Activated CD4-positive, alpha-beta T cell treated with anti-CD3 and anti-CD28 coated beads for 4 hours (primary cell): ENCODE results near the gene WDTC1.
"Not testable (repeated sequence)": the region's sequence is repeated elsewhere in the genome, so short reads cannot be mapped to it uniquely, and the experiment has no call there.

Source experiments
- DNase-seq, 2 donors: peaks; one replicate each; pipeline ENCODE4 v3.0.0-alpha.2; 2020

Gene WDTC1

DNA sequence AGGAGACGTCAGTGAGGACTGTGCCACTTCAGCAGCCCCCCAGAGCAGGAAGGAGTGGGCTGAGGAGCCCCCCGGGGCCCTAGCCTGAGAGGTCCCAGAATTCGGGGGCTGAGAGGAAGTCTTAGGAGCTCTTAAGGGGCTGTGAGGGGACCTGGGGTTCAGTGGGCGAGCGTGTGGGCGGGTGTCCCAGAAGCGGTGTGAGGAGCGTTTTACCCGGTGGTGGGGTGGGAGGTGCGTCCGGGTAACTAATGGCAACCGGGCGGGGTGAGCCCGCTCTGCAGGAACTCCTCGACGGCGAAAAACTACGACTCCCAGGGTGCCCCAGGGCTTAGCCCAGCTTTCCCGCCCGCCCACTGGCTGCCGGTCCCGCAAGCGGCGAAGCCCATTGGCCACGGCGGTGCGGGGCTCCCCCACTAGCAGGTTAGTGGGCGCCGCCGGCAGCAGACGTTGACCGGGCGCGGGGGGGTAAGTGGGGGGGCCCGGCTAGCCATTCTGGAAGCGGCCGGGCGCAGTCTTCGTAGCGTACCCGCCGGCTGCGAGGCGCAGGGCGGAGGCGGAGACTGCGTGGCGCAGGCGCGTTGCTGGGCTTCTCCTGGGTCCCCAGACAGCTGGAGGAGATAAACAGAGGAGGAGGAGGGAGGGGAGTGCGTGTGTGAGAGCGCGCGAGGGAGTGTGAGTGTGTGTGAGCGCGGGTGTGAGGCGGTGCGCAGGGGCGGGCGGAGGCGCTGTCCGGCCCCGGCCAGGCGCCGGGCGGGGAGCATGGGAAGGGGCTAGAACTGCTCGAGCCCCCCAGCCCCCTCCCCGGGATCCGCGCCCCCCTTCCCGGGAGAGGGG is at the start of gene WDTC1:
Gene WDTC1, plus strand, starts transcription at position 584 of the 834 bp plus-strand sequence. CDS start 26,423 bp downstream, outside the sequence.
- peak; percentile 97 to 99 for DNase-seq

DNA sequence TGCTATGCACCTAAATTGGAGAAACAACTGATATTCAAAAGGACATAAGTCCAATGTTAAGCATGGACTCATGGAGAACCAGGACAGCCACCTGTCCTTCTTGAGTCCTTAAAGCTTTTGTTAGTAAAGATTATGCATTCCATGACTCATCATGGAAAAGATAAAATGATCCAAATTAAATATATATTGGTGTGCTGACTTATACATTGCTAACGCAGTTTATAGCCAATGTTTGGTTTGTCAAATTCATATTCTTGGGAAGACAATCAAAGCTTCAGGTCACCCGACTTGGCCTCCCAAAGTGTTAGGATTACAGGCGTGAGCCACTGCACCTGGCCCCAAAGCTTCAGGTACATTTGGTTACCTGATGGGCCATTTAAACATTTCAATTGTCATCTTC is 49.8 kb upstream of the WDTC1 start:
- DNase-seq = not testable (repeated sequence)

DNA sequence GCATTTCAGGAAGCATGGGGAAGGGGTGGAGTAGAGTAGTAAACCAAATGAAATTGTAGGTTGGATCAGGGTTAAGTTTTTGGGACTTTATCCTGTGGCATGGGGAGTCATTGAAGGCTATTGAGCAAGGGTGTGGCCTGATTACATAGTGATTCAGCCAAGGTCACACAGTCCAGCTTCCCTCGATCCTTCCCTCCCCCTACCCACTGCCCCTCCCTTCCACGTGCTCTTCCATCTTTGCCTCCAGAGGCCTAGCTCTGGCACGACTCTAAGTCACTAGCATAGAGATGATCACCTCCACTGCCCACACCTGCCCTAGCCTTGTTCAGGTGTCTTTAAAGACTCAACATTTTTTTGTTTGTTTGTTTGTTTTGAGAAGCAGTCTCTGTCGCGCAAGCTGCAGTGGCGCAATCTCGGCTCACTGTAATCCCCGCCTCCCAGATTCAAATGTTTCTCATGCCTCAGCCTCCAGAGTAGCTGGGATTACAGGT is 42.3 kb upstream of the WDTC1 start:
- DNase-seq = no peak

- no peak for DNase-seq
These were observed 41.2 kb upstream of the WDTC1 start for GRCh38 chr1:27193194-27193593.

DNA sequence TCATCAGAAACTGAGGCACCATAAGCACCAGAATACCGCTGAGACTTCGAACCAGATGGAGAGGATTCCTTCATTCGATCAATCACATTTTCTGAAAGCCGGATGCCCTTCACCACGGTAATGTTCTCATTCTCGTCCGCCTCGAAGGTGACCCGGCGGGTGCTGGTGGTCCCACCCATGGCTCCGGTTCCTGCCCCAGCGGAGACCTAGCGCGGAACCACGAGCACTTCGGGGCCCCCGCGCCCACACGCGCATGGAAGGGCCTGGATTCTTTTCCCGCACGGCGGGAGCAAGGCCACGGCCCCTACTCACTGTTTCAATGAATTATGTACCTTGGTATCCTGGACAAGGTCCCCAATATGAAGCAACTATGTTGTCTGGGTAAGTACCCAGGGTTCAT is 33.1 kb upstream of the WDTC1 start:
- DNase-seq = no peak

- DNase-seq = no peak
These were observed 30.5 kb upstream of the WDTC1 start for GRCh38 chr1:27203946-27204345.

DNA sequence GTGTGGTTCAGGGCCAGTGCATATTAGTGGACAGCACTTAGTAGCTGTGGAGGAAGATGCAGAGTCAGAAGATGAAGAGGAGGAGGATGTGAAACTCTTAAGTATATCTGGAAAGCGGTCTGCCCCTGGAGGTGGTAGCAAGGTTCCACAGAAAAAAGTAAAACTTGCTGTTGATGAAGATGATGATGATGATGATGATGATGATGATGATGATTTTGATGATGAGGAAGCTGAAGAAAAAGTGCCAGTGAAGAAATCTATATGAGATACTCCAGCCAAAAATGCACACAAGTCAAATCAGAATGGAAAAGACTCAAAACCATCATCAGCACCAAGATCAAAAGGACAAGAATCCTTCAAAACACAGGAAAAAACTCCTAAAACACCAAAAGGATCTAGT is 27.2 kb upstream of the WDTC1 start:
- not testable (repeated sequence) for DNase-seq

DNA sequence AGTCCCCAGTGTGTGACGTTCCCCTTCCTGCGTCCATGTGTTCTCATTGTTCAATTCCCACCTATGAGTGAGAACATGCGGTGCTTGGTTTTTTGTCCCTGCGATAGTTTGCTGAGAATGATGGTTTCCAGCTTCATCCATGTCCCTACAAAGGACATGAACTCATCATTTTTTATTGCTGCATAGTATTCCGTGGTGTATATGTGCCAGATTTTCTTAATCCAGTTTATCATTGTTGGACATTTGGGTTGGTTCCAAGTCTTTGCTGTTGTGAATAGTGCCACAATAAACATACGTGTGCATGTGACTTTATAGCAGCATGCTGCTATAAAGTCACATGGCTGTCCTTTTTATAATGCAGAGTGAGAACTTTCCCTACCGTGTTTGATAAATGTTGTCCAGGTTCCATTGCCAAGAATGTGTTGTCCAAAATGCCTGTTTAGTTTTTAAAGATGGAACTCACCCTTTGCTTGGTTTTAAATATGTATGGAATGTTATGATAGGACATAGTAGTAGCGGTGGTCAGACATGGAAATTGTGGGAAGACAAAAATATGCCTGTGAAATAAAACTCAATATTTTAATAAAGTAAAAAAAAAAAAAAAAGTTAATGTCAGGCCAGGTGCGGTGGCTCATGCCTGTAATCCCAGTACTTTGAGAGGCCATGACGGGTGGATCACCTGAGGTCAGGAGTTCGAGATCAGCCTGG is 26.1 kb upstream of the WDTC1 start:
- DNase-seq = not testable (repeated sequence)

DNA sequence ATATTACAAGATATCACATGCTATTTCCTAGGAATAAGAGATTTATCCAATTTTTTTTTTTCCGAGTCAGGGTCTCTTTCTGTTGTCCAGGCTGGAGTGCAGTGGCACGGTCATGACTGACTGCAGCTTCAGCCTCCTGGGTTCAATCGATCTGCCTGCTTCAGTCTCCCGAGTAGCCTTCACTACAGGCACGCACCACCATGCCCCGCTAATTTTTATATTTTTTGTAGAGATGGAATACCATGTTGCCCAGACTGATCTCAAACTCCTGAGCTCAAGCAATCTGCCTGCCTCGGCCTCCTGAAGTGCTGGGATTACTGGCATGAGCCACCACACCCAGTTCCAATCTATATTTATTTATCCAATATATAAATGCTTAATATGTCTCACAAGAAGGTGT is 18.0 kb upstream of the WDTC1 start:
- no peak for DNase-seq

DNA sequence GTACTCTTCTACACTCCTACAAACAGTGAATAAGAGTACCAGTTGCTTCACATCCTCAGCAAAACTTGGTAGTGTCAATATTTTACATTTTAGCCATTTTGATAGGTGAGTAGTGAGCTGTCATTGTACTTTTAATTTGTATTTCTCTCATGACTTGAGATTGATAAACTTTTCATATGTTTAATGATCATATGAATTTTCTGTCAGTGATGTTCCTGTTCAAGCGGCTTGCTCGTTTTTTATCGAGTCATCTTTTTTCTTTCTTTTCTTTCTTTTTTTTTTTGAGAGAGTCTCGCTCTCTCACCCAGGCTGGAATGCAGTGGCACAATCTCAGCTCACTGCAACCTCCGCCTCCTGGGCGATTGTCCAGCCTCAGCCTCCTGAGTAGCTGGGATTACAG is 17.0 kb upstream of the WDTC1 start:
- DNase-seq = no peak

- DNase-seq = no peak
These were observed 15.7 kb upstream of the WDTC1 start for GRCh38 chr1:27218736-27219135.

- no peak for DNase-seq
These were observed 14.3 kb upstream of the WDTC1 start for GRCh38 chr1:27220096-27220495.

DNA sequence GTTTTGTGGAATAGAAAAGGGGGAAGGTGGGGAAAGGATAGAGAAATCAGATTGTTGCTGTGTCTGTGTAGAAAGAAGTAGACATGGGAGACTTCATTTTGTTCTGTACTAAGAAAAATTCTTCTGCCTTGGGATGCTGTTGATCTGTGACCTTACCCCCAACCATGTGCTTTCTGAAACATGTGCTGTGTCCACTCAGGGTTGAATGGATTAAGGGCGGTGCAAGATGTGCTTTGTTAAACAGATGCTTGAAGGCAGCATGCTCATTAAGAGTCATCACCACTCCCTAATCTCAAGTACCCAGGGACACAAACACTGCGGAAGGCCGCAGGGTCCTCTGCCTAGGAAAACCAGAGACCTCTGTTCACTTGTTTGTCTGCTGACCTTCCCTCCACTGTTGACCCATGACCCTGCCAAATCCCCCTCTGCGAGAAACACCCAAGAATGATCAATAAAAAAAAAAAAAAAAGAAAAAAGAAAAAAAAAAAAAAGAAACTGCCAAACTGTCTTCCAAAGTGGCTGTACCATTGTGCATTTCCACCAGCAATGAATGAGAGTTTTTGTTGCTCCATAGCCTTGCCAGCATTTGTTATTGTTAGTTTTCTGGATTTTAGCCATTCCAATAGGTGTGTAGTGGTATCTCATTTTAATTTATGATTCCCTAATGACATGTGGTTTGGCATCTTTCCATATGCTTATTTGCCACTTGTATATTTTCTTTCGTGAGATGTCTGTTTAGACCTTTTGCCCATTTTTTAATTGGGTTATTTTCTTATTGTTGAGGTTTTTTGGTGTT is 13.5 kb upstream of the WDTC1 start:
- DNase-seq = not testable (repeated sequence)

DNA sequence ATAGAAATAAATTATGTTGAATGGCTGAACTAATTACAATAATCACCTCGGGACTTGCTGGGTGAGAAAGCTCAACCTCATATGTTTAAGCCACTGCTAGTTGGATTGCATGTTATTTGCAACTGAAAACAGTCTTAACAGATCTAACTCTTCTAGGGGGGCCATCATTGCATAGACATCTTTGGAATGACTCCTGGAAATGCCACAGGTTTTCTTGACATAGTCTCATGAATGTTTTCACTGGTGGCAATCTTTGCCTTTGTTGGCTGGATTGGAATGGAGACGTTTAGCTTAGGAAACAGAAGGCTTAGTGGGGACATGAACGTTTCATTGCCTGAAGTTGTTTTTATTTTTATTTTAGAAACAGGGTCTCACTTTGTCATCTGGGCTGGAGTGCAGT is 8.8 kb upstream of the WDTC1 start:
- DNase-seq = no peak

DNA sequence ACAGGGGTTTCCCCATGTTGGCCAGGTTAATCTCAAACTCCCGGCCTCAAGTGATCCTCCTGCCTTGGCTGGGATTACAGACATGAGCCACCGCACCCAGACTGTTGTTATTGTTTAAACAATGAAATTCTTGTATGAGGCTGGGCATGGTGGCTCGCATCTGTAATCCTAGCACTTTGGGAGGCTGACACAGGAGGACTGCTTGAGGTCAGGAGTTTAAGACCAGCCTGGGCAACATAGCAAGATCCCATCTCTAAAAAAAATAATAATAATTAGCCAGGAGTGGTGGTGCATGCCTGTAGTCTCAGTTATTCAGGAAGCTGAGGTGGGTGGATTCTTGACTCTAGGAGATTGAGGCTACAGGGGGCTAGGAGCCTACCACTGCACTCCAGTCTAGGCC is 6.7 kb upstream of the WDTC1 start:
- DNase-seq = no peak

DNA sequence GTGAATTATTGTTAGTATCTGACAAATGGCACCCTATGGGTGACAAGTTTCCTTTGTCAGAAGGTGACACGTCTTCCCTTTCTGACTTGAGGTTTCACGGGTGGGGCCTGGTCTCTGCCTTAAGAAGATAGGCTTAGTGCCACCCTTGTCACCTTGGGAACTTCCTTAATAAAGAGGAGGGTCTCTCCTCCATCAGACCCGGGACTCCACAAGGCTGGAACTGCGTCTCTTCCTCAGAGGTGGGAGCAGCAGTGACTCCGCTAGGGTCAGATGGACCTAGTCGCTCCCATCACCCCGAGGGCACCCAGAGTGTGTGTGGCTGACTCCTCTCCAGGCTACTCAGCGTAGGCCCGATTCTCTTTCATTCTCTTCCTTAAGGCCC is 774 bp upstream of the WDTC1 start:
- peak in 1 of 2 donors; percentile 6 for DNase-seq

GRCh38 chr1:27235827-27236226 is 1.4 kb downstream of the WDTC1 start:
- DNase-seq = no peak

DNA sequence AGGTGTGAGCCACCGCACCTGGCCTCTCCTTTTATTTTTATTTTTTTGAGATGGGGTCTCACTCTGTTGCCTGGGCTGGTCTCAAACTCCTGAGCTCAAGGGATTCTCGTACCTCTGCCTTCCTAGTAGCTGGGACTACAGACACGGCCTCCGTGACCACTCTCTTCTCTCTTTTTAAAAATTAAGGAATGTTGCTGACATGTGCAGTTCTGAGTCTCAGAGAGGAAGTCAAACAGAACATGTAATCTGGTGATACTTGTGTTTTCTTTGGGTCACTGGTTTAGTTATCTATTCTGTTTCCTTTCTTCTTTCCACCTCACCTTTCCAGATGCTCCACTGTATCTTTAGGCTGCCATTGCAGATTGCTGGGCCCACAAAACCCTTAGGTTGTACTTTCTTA is 2.7 kb downstream of the WDTC1 start:
- DNase-seq = no peak

GRCh38 chr1:27238032-27238431 is 3.6 kb downstream of the WDTC1 start:
- DNase-seq = no peak

- DNase-seq = no peak
These were observed 7.2 kb downstream of the WDTC1 start for GRCh38 chr1:27241677-27242076.

DNA sequence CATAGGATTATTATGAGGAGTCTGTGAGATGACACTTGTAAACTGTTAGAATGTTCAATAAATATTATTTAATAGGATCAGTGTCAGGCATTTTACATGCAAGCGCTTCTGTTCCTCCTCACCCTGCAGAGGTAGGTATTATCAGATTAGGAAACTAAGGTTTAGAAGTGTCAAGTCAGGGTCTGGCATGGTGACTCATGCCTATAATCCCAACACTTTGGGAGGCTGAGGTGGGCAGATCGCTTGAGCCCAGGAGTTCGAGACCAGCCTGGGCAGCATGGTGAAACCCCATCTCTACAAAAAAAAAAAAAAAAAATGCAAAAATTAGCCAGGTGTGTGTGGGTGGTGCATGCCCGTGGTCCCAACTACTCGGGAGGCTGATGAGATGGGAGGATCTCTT is 9.2 kb downstream of the WDTC1 start:
- DNase-seq = not testable (repeated sequence)

GRCh38 chr1:27246194-27246593 is 11.8 kb downstream of the WDTC1 start:
- DNase-seq = no peak

- DNase-seq = no peak
These were observed 19.2 kb downstream of the WDTC1 start for GRCh38 chr1:27253596-27253995.
